GM18873 (cell line): ENCODE results near the gene MARCHF7.
"Not testable (repeated sequence)": the region's sequence is repeated elsewhere in the genome, so short reads cannot be mapped to it uniquely, and the experiment has no call there.

Experiments used
- ATAC-seq: cut with Tn5 transposase; IDR thresholded peaks from one replicate; pipeline ENCODE4 v1.9.1; 2021; ENCODE audit warnings: mild to moderate bottlenecking, moderate library complexity, moderate number of reproducible peaks; ENCODE audit not compliant: unreplicated experiment, low FRiP score

MARCHF7 gene, protein sequence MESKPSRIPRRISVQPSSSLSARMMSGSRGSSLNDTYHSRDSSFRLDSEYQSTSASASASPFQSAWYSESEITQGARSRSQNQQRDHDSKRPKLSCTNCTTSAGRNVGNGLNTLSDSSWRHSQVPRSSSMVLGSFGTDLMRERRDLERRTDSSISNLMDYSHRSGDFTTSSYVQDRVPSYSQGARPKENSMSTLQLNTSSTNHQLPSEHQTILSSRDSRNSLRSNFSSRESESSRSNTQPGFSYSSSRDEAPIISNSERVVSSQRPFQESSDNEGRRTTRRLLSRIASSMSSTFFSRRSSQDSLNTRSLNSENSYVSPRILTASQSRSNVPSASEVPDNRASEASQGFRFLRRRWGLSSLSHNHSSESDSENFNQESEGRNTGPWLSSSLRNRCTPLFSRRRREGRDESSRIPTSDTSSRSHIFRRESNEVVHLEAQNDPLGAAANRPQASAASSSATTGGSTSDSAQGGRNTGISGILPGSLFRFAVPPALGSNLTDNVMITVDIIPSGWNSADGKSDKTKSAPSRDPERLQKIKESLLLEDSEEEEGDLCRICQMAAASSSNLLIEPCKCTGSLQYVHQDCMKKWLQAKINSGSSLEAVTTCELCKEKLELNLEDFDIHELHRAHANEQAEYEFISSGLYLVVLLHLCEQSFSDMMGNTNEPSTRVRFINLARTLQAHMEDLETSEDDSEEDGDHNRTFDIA

DNA sequence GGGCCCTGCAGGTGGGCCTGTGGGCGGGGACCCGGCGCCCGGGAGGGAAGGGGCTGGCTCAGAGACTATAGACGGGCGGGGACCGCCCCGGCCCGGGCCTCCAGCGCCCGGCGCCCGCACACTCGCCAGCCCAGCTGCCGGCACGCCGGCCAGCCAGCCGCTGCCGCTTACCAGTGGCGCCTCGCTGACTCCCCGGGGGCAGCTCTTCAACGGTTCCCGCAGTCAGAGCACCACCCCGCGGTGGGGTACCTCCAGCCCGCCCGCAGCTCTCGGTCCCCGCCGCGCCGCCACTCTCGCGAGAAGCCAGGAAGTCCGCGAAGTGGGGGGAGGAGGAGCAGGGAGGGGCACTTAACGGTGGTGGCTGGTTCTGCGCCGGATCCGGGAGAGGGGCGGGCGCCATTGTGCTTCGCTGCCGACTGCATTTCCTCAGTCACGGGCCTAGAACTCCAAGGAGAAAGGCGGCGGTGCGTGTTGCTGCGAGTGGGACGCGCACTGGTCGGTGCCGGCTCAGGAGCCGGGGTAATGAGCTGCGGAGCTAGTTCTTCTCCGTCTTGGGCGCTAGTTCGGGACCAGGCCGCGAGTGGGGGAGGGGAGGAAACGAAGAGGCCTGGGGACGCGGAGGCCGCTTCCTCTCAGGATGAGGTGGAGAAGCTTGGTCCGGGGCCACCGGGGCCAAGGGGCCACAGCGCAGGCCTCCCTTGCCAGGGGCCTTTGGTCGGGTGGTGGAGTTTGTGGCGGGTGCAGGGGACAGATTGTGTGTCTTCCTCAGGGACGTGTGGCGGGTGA, at the start of gene MARCHF7:
Gene MARCHF7 (plus strand): TSS at position 364 of the 786 bp plus-strand sequence. CDS start 16,517 bp downstream, outside the sequence.
- ATAC-seq: peak; percentile 91

DNA sequence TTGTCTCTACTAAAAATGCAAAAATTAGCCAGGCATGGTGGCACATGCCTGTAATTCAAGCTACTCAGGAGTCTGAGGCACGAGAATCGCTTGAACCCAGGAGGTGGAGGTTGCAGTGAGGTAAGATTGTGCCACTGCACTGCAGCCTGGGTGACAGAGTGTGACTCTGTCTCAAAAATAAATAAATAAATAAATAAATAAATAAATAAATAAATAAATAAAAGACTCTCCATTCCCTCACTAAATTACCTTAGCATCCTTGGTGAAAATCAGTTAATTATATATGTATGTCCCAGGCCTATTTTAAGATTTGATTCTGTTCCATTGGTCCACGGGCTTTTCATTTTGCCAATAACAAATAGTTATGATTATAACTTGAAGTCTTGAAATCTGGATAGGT, 44.9 kb upstream of the MARCHF7 start:
- ATAC-seq: not testable (repeated sequence)

DNA sequence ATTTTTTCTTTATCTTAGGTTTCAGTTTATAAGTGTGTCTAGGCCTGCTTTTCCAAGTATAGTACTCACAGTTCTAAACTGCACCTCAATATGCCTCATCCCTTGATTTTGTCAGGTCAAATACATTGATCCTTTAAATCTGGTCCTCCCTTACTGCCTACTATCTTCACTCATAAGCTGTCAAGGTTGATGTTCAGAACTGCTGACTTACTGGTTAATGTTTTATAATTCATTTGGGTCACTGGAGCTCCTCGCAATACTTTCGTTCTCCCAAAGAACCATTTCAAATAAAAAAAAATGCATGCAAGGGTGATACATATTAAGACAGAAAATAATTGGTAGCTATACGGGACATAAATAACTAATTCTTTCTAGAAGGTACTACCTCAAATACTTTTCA, 41.3 kb upstream of the MARCHF7 start:
- ATAC-seq: no peak

DNA sequence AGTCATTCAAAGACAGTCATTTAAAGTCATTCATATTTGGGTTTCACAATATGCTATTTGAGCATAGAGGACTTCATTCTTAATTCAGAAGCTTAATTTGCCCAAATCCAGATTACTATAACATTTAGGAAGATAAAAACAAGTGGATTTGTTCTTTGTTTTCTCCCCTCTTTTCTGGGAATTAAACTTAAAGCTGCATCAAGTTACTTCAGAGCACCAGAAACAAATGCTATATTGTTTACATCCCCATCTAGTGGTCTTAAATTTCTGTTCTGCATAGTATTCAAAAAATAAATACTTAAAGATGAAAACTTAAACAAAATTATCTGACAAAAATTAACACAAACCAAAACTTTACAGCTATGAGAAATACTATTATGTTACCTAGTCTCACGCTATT, 34.7 kb upstream of the MARCHF7 start:
- ATAC-seq: no peak

DNA sequence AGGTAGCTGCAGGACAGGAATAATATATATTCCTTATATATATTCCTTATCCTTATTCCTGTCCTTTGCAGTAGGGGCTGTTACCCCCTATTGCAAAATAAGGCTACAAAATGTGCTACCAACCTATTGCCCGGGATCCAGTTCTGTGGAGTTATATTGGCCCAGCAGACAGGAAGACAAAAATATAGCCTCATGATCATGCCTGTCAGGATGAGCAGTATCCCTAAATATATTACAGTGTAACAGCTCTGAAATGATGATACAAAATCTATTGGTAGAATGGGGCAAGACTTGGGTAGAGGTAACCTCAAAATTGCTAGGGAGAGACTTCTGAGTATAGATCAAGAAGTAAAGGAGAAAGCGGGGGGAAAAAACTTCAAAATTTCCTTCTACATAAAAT, 31.6 kb upstream of the MARCHF7 start:
- ATAC-seq: no peak

DNA sequence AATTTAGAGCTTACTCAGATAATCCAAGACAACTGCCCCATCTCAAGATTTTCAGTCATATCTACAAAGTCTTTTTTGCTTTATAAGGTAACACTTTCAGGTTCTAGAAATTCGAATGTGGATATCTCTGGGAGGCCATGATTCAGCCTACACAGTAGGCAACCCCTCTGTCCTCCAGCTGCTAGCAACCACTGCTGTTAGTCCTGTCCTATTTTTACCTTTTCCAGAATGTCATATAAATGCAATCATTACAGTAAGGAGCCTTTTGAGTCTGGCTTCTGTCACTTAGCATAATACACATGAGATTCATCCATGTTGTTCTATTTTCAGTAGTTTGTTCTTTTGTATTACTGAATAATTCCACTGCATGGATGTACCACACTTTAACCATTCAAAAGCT, 28.5 kb upstream of the MARCHF7 start:
- ATAC-seq: no peak

DNA sequence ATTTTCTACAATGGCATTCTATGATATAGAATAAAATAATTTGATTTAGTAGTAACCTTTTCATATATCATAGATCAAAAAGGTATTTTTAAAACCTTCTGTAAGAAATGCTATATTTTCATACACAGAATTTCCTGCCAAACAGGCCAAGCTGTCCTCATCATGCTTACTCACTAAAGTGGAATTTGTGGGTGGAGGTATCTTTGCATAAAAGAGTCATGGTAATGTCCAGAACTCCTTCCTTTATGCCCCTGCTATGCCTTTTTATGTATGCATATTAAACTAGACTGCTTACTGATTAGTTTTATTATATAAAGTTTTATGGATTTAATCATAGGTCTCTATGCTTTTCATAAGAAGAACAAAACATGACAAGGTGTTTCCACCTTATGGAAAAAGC, 27.5 kb upstream of the MARCHF7 start:
- no peak for ATAC-seq

DNA sequence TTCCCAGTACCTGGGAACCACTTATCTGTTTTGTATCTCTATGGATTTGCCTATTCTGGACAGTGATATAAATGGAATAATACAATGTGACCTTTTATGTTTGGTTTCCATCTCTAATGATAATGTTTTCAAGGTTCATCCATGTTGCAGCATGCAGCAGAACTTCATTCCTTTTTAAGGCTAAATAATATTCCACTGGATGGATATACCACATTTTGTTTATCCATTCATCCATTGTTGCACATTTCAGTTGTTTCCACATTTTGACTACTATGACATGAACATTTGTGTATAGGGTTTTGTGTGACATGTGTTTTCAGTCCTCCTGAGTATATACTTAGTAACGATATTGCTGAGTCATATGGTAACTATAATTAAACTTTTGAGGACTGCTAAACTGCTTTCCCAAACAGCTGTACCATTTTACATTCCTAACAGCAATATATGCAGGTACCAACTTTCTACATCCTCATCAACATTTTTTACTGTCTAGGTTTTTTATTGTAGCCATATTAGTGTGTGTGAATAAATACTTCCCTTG, 17.7 kb upstream of the MARCHF7 start:
- no peak for ATAC-seq

DNA sequence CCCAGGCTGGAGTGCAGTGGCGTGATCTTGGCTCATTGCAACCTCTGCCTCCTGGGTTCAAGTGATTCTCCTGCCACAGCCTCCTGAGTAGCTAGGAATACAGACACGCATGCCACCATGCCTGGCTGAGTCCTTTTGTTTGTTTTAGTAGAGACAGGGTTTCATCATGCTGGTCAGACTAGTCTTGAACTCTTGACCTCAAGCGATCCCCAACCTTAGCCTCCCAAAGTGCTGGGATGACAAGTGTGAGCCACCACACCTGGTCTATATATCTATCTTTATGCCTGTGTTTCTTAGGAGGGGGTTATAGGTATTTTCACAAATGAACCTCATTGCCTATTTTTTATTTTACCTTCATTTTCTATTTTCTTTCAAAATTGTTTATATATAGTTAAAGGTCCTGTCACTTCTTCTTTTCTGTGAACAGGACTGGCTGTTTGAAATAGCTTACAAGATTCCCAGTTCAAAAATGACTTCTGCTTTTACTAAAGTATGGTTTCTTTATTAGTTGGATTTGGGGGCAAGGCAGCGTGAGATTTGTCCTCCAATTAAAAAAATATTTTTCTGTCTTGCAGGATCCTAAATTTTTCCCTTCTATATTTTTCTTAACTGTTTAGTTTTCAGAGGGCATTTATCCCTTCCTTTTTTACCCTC, 16.4 kb upstream of the MARCHF7 start:
- ATAC-seq: no peak

DNA sequence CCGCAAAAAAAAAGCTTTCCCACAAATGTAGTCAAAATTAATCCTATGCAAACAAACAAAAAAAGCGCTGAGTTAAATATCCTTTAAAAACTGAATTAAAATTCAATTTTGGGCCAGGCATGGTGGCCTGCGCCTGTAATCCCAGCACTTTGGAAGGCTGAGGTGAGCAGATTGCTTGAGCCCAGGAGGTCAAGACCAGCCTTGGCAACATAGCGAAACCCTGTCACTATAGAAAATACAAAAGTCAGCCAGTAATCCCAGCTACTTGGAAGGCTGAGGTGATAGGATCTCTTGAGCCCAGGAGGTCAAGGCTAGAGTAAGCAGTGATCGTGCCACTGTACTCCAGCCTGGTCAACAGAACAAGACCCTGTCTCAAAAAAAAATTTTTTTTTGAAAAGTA, 8.8 kb upstream of the MARCHF7 start:
- no peak for ATAC-seq

DNA sequence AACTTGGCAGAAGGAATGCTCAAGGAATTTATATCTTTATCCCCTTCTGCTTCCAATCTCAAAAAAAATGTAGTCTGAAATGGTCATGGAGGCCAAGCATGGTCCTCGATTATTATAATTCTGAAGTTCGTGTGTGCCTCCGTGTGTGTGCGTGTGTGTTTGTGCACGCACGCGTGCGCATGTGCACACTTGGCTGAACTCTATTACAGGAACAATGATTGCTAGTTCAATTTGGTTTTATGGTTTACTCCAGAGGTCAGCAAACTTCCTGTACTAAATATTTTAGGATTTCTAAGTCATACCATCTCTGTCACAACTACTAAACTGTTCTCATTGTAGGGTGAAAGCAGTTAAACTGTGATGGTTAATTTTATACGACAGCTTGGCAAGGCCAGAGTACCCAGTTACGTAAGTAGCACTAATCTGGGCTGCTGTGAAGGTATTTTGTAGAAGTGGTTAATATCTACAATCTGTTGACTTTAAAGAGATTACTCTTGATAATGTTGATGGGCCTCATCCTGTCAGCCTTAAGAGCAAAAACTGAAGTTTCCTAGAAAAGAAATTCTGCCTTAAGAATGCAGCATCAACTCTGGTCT, 5.8 kb upstream of the MARCHF7 start:
- no peak for ATAC-seq

DNA sequence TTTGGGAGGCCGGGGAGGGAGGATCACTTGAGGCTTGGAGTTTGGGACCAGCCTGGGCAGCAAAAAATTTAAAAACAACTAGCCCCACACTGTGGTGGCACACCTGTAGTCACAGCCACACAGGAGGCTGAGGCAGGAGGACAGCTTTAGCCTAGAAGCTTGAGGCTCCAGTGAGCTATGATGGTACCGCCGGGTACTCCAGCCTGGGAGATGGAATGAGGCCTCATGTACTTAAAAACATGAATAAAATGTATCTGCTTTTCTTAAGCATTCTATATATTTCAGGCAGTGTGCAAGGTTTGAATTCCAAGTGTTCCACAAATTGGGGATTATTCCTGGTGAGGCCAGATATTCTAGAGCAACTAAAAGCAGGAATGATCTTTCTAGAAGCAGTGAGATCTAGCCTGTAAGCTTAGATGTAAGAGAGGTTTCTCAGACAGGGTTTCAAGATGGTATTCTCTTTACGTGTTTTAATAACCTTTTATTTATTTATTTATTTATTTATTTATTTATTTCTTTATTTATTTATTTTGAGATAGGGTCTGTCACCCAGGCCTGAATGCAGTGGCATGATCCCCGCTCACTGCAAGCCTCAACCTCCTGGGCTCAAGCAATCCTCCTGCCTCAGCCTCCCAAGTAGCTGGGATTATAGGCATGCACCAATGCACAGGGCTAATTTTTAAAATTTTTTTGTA, 4.1 kb upstream of the MARCHF7 start:
- ATAC-seq: no peak

DNA sequence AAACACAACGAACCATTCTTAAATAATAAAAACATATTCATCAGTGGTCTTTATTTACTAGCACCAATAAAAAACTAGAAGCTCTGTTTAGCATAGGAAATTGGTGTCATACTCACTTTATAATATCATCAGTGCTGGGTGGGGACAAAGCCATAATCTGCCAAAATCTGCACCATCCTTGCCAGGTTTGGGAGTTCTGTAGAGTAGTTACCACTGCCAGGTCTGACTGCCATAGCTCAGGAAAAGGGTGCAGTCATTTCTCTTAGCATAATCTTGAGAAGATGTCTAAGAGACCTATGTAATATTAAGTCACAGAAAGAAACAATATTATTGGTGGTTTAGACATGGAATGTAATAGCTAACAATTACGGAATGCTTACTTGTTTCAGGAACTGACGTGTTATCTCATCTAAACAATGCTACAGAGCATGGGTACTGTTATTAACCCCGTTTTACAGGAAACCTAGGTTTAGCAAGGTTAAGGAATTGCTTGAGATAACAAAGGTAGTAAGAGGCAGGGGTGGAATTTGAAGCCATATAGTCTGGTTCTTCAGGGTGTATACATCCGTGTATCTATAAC, 1.6 kb upstream of the MARCHF7 start:
- ATAC-seq: no peak

DNA sequence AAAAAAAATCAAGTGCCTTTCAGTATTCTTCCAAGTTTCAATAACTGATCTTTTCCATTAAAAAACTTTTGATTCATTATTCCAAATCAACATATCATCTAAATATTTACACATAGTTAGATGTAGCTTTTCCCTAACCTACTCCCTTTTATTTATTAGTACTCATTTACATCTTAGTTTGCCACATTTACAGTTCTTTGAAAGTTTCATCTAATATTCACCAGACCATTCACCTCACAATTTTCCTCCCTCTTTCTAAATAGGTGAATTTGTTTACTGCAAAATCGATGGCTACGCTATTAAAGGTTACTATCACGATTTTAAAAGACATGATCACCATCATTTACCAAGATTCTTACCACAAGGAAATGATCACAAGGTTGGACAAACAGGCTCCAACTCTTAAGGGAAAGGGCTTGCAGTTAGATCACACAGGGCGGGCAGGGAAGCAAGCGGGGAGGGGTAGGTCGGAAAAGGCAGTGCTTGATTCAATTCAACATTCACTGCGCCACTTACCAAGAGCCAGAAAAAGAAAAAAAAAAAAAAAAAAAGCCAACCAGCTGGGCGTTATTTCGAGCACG, 654 bp upstream of the MARCHF7 start:
- no peak for ATAC-seq

DNA sequence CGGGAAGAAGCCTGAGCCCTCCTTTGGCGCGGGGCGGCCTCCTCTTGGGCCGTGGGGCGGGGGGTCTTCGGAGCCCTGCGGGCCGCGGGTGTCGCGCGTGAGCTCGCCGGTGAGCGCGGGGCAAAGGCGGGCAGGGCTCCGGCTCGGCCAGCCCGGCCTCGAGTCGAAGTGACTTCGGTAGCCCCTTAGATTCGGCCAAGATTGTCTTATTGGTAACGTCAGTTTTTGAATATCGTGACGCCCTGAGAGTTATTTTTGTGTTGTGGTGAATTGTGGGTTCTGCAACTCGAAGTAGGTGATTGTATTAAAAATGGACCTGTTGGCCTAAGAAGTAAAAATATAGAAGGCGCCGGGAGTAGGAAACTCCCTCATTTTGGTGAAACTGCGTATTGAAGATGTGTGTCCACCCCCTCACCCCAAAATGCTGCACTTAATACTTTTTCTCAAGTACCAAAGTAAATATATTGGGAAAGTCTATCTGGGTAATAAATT, 669 bp downstream of the MARCHF7 start:
- no peak for ATAC-seq

DNA sequence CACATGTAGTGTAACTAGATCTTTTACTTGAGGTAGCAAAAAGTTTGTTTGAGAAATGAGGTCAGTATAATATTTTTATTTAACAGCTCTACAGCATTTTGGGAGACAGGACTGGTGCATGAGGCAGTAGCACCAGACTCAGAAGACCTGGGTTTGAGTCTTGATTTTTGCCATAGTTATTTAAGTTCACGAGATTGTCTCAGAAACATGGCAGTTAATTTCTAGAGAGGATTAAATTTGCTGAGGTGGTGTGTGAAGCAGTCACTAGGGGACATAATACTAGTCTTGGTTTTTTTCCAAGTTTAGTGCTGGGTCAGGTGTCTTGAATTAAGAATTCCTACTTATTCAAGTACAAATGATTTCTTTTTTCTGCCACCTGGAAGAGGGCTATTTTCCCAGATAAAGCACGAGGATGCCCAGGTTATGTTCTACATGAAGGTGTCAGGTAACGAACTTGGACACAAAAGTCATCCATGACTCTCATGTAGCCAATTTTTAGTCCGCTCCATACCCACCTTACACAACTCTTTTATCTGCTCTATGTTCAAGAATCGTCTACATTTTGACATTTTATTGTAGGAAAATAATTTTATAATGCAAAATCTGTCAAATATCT, 1.4 kb downstream of the MARCHF7 start:
- no peak for ATAC-seq

DNA sequence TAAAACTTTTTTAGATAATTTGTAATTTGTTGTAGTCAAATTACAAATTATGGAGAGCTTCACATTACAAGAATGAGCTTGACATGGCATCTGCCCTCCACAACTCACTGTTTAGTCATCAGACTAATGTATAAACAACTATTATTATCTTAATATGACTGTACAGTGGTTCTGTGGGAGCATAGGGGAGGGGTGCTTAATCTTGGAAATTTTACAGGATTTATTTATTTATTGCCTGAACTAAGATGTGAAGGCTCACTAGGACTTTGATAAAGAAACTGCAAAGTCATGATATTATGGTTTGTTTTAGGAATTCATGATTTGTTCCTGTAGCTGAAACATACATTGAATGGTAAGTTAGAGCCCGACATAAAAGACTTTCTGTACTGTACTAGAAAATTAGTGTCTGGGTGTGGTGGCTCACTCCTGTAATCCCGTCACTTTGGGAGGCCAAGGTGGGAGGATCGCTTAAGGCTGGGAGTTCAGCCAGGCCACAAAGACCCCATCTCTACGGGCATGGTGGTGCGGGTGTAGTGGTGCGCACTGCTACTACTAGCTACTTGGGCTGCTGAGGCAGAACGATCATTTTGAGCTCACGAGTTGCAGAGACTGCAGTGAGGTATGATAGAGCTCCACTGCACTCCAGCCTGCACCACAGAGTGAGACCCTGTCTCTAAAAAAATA, 2.1 kb downstream of the MARCHF7 start:
- no peak for ATAC-seq

DNA sequence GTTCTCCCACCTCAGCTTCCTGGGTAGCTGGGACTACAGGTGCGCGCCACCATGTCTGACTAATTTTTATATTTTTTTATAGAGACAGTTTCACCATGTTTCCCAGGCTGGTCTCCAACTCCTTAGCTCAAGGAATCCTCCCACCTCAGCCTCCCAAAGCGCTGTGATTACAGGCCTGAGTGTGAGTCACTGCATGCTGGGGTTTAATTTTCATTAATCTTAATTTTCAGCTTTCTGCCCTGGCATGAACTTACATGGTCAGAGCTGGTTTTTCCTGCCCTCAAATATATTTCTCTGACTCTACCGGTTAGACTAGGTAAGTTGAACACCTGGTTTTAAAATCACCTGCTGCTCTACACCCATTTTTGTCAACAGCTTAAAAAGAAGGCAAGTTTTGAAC, 3.1 kb downstream of the MARCHF7 start:
- ATAC-seq: no peak
